Ishikawa (cell line): ENCODE measurements around the gene MIGA2.

ENCODE experiments used
- CREB1 ChIP-seq: IDR thresholded peaks from 2 replicates; pipeline ENCODE4 v1.6.1; 2012; ENCODE audit warnings: low read depth
- EP300 ChIP-seq: IDR thresholded peaks from 2 replicates; pipeline ENCODE4 v1.6.1; 2012; ENCODE audit warnings: borderline replicate concordance
- FOXM1 ChIP-seq: IDR thresholded peaks from 2 replicates; pipeline ENCODE4 v1.6.1; 2012; ENCODE audit warnings: low read depth, borderline replicate concordance
- TAF1 ChIP-seq: IDR thresholded peaks from 2 replicates; pipeline ENCODE4 v1.6.1; 2012; ENCODE audit warnings: low read depth, mild to moderate bottlenecking
- USF1 ChIP-seq: IDR thresholded peaks from 2 replicates; pipeline ENCODE4 v1.6.1; 2012
- YY1 ChIP-seq: IDR thresholded peaks from 2 replicates; pipeline ENCODE4 v1.6.1; 2012; ENCODE audit warnings: low read depth
- ZBTB7A ChIP-seq: IDR thresholded peaks from 2 replicates; pipeline ENCODE4 v1.6.1; 2012; ENCODE audit warnings: low read depth

GRCh38 chr9:129077236-129077635 lies 40.8 kb downstream of the MIGA2 start:
- TF ChIP-seq EP300 = no peak
- no peak for TF ChIP-seq YY1
- no peak for TF ChIP-seq USF1
- TF ChIP-seq TAF1 = no peak
- TF ChIP-seq ZBTB7A = no peak
- no peak for TF ChIP-seq FOXM1
- TF ChIP-seq CREB1 = no peak
